ENCODE data around the gene SENP1.

The SENP1 gene

DNA sequence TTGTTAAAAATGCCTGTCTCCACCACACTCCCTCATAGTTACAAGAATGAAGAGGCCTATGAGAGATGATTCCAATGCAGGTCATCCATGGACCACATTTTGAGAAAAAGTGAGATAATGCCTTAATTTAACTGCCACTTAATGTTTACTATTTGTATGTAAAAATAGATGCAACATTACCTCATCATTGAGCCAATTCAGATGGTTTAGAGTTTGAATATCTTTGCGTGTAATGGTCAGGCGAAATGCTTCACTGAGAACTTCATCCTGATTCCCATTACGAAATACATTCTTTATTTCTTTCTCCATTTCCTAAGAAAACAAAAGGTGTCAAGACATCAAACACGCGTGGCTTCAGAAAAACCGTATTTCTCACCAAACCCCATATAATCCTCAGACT lies 42.3 kb downstream of the SENP1 start:
- Histone ChIP-seq H3K36me3 (ENCODE audit: control insufficient read depth in 1 of 2, insufficient read depth in 2 of 2, low read length in 2 of 2) (peaks cover 53 to 70% of the 10 kb centered on the region in 2 donors), H3K27ac (ENCODE audit: low read length) (no peak overlapping the region), H3K9me3 (ENCODE audit: control insufficient read depth in 1 of 2, low read length in 2 of 2) (no peaks in the 10 kb centered on the region), H3K4me3 (ENCODE audit: low read depth in 1 of 2, low read length in 2 of 2) (no peak overlapping the region), H3K4me1 (ENCODE audit: control insufficient read depth in 1 of 2, insufficient read depth in 2 of 2, low read length in 2 of 2) (no peaks in the 10 kb centered on the region), H3K27me3 (ENCODE audit: low read depth, low read length) (no peaks in the 10 kb centered on the region)

DNA sequence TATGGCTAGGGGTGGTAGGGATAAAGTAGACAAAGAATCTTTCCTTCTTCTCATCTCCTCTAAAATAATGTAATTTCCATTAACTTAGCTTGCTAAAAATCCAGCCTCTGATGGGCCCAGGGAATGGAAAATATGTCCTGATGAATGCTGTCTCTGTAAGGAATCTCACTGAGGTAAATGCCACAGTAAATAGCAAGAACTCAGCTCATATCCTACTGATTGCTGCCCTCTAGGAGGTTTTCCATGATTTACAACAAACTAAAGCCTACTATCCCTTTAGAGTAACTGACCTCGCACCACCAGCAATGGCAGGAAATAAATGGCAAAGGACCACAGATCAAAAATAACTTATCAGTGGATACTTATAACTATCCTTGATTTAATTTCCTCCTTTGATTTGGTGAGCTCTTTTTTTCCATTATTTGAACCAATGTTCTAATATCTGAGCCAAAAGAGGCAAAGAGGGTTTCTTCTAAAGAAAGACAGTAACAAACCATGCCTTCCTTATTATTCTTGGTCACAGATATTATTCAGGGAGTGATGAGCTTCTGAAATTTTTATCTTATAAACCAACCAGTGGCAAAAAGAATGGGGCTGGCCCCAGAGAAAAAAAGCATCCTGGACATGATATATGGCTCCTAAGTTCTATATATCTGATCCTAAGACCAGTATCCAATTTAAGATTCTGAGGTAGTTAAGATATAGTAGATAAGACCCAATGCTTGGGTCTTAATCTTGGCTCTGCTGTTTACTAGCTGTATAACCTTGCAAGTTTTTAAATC lies 43.8 kb downstream of the SENP1 start:
- Histone ChIP-seq H3K4me1 (ENCODE audit: control insufficient read depth in 1 of 2, insufficient read depth in 2 of 2, low read length in 2 of 2) (no peaks in the 10 kb centered on the region), H3K4me3 (ENCODE audit: low read depth in 1 of 2, low read length in 2 of 2) (no peak overlapping the region), H3K9me3 (ENCODE audit: control insufficient read depth in 1 of 2, low read length in 2 of 2) (no peaks in the 10 kb centered on the region), H3K27ac (ENCODE audit: low read length) (no peak overlapping the region), H3K27me3 (ENCODE audit: low read depth, low read length) (no peaks in the 10 kb centered on the region), H3K36me3 (ENCODE audit: control insufficient read depth in 1 of 2, insufficient read depth in 2 of 2, low read length in 2 of 2) (peaks cover 57 to 72% of the 10 kb centered on the region in 2 donors)

DNA sequence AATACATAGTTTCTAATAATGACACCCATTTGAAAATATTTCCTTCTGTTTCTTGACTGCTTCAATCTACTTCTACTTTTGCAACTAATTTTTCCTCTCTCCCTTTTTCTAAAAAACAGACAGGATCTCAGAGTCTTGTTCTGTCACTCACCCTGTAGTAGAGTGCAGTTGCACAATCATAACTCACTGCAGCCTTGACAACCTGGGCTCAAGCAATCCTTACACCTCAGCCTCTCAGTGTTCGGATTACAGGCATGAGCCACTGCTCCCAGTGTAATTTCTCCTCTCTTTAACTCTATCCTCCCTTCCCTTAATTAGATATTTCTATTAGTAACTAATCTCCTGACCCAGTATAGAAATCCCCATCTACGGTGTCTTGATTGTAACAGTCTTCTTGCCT lies 45.4 kb downstream of the SENP1 start:
- no peak overlapping the region for H3K27ac ChIP-seq (ENCODE audit: low read length)
- H3K9me3 ChIP-seq (ENCODE audit: control insufficient read depth in 1 of 2, low read length in 2 of 2): no peaks in the 10 kb centered on the region
- H3K27me3 ChIP-seq (ENCODE audit: low read depth, low read length): no peaks in the 10 kb centered on the region
- H3K36me3 ChIP-seq (ENCODE audit: control insufficient read depth in 1 of 2, insufficient read depth in 2 of 2, low read length in 2 of 2): peaks cover 55 to 65% of the 10 kb centered on the region in 2 donors
- no peak overlapping the region for H3K4me3 ChIP-seq (ENCODE audit: low read depth in 1 of 2, low read length in 2 of 2)
- no peaks in the 10 kb centered on the region for H3K4me1 ChIP-seq (ENCODE audit: control insufficient read depth in 1 of 2, insufficient read depth in 2 of 2, low read length in 2 of 2)

DNA sequence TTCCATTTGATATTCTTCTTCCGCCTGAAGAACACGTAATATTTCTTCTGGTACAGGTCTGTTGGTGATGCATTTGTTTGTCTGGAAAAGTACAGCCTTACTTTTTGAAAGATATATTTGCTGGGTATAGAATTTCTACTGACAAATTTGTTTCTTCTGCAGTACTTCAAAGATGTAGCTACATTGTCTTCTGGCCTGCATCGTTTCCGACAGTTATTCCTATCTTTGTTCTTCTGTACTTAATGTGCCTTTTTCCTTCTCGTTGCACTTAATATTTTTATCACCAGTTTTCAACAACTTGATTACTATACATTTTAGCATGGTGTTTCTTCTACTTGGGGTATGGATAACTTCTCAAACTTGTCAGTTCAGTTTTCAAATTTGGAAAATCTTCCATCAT lies 47.1 kb downstream of the SENP1 start:
- no peaks in the 10 kb centered on the region for H3K27me3 ChIP-seq (ENCODE audit: low read depth, low read length)
- H3K36me3 ChIP-seq (ENCODE audit: control insufficient read depth in 1 of 2, insufficient read depth in 2 of 2, low read length in 2 of 2): peaks cover 39 to 48% of the 10 kb centered on the region in 2 donors

DNA sequence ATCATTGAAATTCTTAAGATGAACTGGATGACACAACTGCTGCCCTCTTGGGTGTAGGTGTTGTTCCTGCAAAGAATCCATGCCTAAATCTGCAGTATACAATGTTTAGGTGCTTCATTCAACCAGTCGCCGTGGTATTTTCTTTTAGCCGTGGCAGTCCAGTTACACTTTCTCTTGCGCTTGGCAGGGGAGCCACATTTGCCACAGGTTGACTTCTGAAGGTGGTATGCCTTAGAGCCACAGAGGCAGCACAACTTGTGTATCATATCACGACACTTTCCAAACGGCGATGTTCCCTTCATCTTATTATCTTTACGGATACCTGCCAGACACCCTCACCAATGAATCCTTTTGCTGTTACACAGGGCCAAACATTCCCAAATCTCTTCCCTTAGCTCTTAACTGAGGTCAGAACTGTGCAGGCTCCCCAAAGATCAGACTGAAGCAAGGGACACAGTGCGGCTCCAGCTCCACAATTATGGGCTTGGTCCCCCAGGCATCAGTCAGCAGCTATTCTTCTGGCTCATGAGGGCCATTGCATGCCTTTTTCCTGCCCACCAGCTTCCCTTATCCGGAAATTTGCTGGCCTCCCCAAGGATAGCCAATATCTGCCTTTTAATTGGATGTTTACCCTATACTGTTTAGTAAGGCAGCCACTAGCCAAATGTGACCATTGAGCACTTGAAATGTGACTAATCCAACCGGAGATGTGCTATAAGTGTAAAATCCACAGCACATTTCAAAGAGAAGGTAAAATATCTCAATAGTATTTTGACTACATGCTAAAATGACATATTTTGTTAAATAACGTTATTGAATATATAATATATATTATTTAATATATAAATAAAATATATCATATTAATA lies 50.7 kb downstream of the SENP1 start:
- no peaks in the 10 kb centered on the region for H3K9me3 ChIP-seq (ENCODE audit: control insufficient read depth in 1 of 2, low read length in 2 of 2)
- H3K27ac ChIP-seq (ENCODE audit: low read length): no peak overlapping the region

More for the DNA sequence above, 47.1 kb downstream of the SENP1 start:
- Histone ChIP-seq H3K9me3 (ENCODE audit: control insufficient read depth in 1 of 2, low read length in 2 of 2) (no peaks in the 10 kb centered on the region), H3K4me3 (ENCODE audit: low read depth in 1 of 2, low read length in 2 of 2) (no peak overlapping the region), H3K4me1 (ENCODE audit: control insufficient read depth in 1 of 2, insufficient read depth in 2 of 2, low read length in 2 of 2) (no peaks in the 10 kb centered on the region), H3K27ac (ENCODE audit: low read length) (no peak overlapping the region)

DNA sequence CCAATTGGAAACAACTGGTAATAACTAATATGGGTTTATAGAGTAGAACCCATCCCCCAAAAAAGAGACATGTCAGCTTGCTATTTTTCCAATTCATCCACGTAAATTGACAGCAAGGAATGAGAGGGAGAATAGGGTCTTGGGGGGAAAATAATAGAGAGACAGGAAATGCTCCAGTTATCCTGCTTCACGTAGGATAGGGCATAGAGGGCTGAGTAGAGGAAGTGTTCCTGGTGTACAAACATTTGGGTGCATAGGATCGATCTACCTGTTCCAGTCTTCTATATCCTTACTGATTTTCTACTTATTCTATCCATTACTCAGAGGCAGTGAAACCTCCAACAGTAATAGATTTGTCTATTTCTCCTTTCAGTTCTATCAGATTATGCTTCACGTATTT lies 52.0 kb downstream of the SENP1 start:
- Histone ChIP-seq H3K4me3 (ENCODE audit: low read depth in 1 of 2, low read length in 2 of 2) (no peak overlapping the region), H3K27ac (ENCODE audit: low read length) (no peak overlapping the region), H3K9me3 (ENCODE audit: control insufficient read depth in 1 of 2, low read length in 2 of 2) (no peaks in the 10 kb centered on the region), H3K27me3 (ENCODE audit: low read depth, low read length) (no peaks in the 10 kb centered on the region), H3K4me1 (ENCODE audit: control insufficient read depth in 1 of 2, insufficient read depth in 2 of 2, low read length in 2 of 2) (no peaks in the 10 kb centered on the region), H3K36me3 (ENCODE audit: control insufficient read depth in 1 of 2, insufficient read depth in 2 of 2, low read length in 2 of 2) (peaks cover 6 to 20% of the 10 kb centered on the region in 2 donors)

More for the DNA sequence above, 50.7 kb downstream of the SENP1 start:
- Histone ChIP-seq H3K4me3 (ENCODE audit: low read depth in 1 of 2, low read length in 2 of 2) (no peak overlapping the region), H3K27me3 (ENCODE audit: low read depth, low read length) (no peaks in the 10 kb centered on the region), H3K36me3 (ENCODE audit: control insufficient read depth in 1 of 2, insufficient read depth in 2 of 2, low read length in 2 of 2) (peaks cover 10 to 23% of the 10 kb centered on the region in 2 donors), H3K4me1 (ENCODE audit: control insufficient read depth in 1 of 2, insufficient read depth in 2 of 2, low read length in 2 of 2) (no peaks in the 10 kb centered on the region)

DNA sequence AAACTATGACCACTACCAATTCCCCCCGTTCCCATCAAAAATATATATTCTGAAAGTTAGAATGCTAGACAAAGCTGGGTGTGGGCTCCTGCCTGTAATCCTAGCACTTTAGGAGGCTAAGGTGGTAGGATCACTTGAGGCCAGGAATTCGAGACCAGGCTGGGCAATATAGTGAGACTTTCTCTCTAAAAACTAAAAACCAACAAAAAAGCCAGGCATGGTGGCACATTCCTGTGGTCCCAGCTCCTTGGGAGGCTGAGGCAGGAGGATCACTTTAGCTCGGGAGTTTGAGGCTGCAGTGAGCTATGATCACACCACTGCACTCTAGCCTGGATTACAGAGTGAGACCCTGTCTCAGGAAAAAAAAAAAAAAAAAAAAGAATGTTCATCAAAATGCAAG lies 52.8 kb downstream of the SENP1 start:
- no peaks in the 10 kb centered on the region for H3K9me3 ChIP-seq (ENCODE audit: control insufficient read depth in 1 of 2, low read length in 2 of 2)
- no peaks in the 10 kb centered on the region for H3K4me1 ChIP-seq (ENCODE audit: control insufficient read depth in 1 of 2, insufficient read depth in 2 of 2, low read length in 2 of 2)
- H3K4me3 ChIP-seq (ENCODE audit: low read depth in 1 of 2, low read length in 2 of 2): no peak overlapping the region
- peaks cover 4 to 18% of the 10 kb centered on the region in 2 donors for H3K36me3 ChIP-seq (ENCODE audit: control insufficient read depth in 1 of 2, insufficient read depth in 2 of 2, low read length in 2 of 2)
- H3K27ac ChIP-seq (ENCODE audit: low read length): no peak overlapping the region
- H3K27me3 ChIP-seq (ENCODE audit: low read depth, low read length): no peaks in the 10 kb centered on the region

DNA sequence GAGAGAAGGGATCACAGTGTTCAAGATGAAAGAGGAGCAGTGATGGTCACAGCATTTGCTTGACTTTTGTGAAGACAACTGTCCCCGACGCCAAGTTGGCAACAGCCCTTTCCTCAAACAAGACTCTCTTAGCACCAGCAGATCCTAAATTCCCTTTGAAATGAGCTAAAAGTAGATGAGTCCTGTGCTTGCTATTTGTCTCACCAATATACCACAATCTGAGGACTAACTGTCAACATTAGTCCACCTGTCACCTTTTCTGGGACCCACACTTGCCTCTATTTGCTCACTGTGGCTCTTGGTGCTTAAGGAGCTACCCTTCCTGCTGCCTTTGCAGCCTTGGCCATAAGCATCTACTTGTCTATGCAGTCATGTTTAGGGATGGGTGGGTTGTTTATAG lies 54.2 kb downstream of the SENP1 start:
- no peaks in the 10 kb centered on the region for H3K9me3 ChIP-seq (ENCODE audit: control insufficient read depth in 1 of 2, low read length in 2 of 2)
- peaks cover 17 to 27% of the 10 kb centered on the region in 2 donors for H3K36me3 ChIP-seq (ENCODE audit: control insufficient read depth in 1 of 2, insufficient read depth in 2 of 2, low read length in 2 of 2)
- H3K27ac ChIP-seq (ENCODE audit: low read length): no peak overlapping the region
- H3K4me3 ChIP-seq (ENCODE audit: low read depth in 1 of 2, low read length in 2 of 2): no peak overlapping the region
- H3K27me3 ChIP-seq (ENCODE audit: low read depth, low read length): no peaks in the 10 kb centered on the region
- no peaks in the 10 kb centered on the region for H3K4me1 ChIP-seq (ENCODE audit: control insufficient read depth in 1 of 2, insufficient read depth in 2 of 2, low read length in 2 of 2)

DNA sequence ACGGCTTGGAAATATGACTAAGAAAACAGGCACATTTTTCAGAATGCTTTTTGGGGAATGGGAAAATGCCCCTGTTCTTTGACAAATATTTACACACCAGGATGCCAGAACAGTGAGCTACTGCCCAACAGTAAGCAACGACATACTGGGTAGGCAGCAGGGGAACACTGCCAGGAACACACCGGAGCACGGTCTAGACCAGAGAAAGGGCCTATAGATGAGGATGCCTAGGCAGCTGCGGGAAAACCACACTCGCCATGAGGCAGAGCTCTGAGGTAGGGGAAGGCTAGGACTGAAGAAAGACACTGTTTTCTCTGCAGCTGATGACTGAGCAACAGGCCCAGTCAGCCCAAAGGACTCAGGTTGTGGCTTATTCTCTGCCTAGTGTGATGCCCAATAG lies 55.7 kb downstream of the SENP1 start:
- Histone ChIP-seq H3K27ac (ENCODE audit: low read length) (no peak overlapping the region), H3K9me3 (ENCODE audit: control insufficient read depth in 1 of 2, low read length in 2 of 2) (no peaks in the 10 kb centered on the region), H3K27me3 (ENCODE audit: low read depth, low read length) (no peaks in the 10 kb centered on the region), H3K4me1 (ENCODE audit: control insufficient read depth in 1 of 2, insufficient read depth in 2 of 2, low read length in 2 of 2) (no peaks in the 10 kb centered on the region), H3K36me3 (ENCODE audit: control insufficient read depth in 1 of 2, insufficient read depth in 2 of 2, low read length in 2 of 2) (peaks cover 26 to 42% of the 10 kb centered on the region in 2 donors), H3K4me3 (ENCODE audit: low read depth in 1 of 2, low read length in 2 of 2) (no peak overlapping the region)

DNA sequence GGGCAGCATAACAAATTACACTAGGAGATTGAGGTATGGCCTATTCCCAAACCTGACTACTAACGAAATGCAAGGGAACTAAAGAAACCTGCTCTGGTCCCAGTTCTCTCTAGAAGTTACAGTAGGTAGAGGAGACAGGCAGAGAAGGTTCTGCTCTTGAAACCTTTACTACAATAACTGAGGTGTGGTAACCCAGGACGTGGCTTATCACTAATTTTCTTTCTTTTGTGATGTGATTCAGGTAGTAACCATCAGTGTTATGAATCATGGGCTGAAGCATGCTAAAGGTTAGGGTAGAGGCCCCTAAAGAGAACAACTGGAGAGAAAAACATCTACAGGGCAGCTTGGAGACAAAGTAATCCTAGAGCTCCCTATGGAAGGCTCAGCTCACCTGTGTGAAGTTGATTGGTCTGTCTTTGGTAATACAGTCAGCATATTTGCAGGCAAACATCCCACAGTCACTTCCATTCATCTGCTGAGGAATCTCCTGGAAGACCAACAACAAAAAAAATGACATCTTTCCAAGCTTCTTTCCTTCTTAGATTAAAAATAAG lies 59.8 kb downstream of the SENP1 start:
- Histone ChIP-seq H3K27me3 (ENCODE audit: low read depth, low read length) (no peaks in the 10 kb centered on the region), H3K36me3 (ENCODE audit: control insufficient read depth in 1 of 2, insufficient read depth in 2 of 2, low read length in 2 of 2) (peaks cover 35 to 59% of the 10 kb centered on the region in 2 donors), H3K27ac (ENCODE audit: low read length) (no peak overlapping the region)

DNA sequence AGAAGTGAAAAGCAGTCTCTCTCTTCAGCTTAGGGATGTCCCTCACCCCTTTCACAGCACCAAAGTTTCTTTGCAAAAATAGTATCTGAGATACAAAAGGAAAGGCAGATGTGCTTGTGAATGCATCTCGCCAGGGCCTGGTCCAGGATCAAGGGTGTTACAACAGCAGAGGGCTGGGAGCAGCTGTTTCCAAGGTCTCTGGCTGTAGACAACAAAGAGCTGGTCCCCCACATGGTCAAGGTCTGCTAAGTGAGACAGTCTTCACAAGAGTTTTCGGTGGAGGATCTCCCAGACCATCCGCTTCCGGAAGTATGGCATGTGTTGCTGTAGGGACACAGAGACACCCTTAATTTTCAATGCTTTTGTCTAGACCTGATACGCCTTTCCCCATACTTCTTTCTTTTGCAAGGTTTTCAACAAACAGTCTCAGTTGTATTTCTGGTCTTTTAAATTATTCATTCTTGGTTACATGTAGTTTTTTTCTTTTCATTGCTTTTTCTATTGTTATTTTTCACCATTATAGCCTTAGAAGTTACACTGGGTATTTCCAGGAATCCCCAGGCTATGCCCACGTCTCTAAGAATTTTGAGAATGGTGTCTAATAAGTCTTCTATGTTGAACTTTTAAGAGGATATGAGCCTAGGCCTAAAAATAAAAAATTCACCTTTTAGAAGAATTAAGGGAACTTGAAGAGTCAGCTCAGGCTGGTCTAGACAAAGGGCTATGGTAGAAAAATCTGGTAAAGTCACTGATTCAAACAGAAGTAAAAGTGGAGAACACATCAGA lies 60.6 kb downstream of the SENP1 start:
- no peaks in the 10 kb centered on the region for H3K4me1 ChIP-seq (ENCODE audit: control insufficient read depth in 1 of 2, insufficient read depth in 2 of 2, low read length in 2 of 2)
- peaks cover 35 to 54% of the 10 kb centered on the region in 2 donors for H3K36me3 ChIP-seq (ENCODE audit: control insufficient read depth in 1 of 2, insufficient read depth in 2 of 2, low read length in 2 of 2)
- H3K27ac ChIP-seq (ENCODE audit: low read length): no peak overlapping the region
- H3K4me3 ChIP-seq (ENCODE audit: low read depth in 1 of 2, low read length in 2 of 2): no peak overlapping the region
- no peaks in the 10 kb centered on the region for H3K9me3 ChIP-seq (ENCODE audit: control insufficient read depth in 1 of 2, low read length in 2 of 2)
- H3K27me3 ChIP-seq (ENCODE audit: low read depth, low read length): no peaks in the 10 kb centered on the region

More for the DNA sequence above, 59.8 kb downstream of the SENP1 start:
- Histone ChIP-seq H3K4me1 (ENCODE audit: control insufficient read depth in 1 of 2, insufficient read depth in 2 of 2, low read length in 2 of 2) (no peaks in the 10 kb centered on the region), H3K9me3 (ENCODE audit: control insufficient read depth in 1 of 2, low read length in 2 of 2) (no peaks in the 10 kb centered on the region), H3K4me3 (ENCODE audit: low read depth in 1 of 2, low read length in 2 of 2) (no peak overlapping the region)
